WERI-Rb-1 (cell line): ENCODE data around the gene ATP12A.

ENCODE experiments used
- DNase-seq: peaks from one replicate; pipeline ENCODE4 v3.0.0-alpha.2; 2020
- H3K27ac ChIP-seq: fragments of 250-450 bp; sonication (Bioruptor Pico); 2 replicates; pipeline ENCODE4 v1.5.1; 2020; ENCODE audit warnings: mild to moderate bottlenecking, moderate library complexity
- H3K27me3 ChIP-seq: fragments of 250-450 bp; sonication (Bioruptor Pico); 2 replicates; pipeline ENCODE4 v1.5.1; 2021; ENCODE audit warnings: mild to moderate bottlenecking, low read depth, moderate library complexity; ENCODE audit not compliant: insufficient read depth, severe bottlenecking
- H3K36me3 ChIP-seq: fragments of 250-450 bp; sonication (Bioruptor Pico); 2 replicates; pipeline ENCODE4 v1.5.1; 2020; ENCODE audit warnings: mild to moderate bottlenecking, moderate library complexity
- H3K4me3 ChIP-seq: 2 replicates; pipeline ENCODE4 v1.5.1; 2011; ENCODE audit warnings: low read depth, mild to moderate bottlenecking, control low read depth, low read length
- H3K9me3 ChIP-seq: fragments of 250-450 bp; sonication (Bioruptor Pico); 2 replicates; pipeline ENCODE4 v1.5.1; 2021; ENCODE audit warnings: mild to moderate bottlenecking, moderate library complexity; ENCODE audit not compliant: severe bottlenecking
- TF ChIP-seq, protein P1 (sequence below): IDR thresholded peaks from 2 replicates; pipeline ENCODE4 v1.5.1; 2011; ENCODE audit warnings: low read depth, mild to moderate bottlenecking, control low read depth, inconsistent platforms, low read length

Gene ATP12A

DNA sequence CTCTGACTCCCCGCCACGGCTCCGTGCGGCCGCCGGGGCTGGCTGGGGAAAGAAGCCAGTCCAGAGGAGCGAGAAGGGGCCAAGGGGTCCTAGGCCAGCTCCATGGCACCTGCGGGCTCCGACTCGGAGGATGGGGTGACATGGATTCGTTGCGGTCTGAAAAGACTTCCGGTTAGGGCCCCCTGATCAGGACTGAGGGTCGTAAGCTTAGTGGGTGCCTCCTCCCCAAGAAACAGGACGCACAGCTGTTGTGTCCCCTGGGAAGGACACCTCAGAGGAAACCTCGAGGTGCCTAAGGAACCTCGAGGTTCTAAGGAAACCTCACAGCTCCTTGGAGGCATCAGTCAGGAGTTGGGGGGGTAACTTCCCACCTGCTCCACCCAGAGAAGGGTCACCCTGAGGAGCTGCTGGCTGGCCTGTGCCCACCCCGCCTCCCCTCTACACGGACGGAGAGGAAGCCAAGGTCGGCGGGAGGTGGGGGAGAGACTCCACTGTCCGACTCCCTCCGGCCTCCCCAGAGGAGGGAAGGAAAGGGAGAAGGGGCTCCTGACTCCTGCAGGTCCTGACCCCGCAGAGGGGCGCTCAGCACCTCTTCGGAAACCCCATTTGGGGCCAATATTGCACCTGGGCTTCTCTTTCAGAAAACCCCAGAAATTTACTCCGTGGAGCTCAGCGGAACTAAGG lies 855 bp downstream of the ATP12A start:
- TF ChIP-seq, protein P1, sequence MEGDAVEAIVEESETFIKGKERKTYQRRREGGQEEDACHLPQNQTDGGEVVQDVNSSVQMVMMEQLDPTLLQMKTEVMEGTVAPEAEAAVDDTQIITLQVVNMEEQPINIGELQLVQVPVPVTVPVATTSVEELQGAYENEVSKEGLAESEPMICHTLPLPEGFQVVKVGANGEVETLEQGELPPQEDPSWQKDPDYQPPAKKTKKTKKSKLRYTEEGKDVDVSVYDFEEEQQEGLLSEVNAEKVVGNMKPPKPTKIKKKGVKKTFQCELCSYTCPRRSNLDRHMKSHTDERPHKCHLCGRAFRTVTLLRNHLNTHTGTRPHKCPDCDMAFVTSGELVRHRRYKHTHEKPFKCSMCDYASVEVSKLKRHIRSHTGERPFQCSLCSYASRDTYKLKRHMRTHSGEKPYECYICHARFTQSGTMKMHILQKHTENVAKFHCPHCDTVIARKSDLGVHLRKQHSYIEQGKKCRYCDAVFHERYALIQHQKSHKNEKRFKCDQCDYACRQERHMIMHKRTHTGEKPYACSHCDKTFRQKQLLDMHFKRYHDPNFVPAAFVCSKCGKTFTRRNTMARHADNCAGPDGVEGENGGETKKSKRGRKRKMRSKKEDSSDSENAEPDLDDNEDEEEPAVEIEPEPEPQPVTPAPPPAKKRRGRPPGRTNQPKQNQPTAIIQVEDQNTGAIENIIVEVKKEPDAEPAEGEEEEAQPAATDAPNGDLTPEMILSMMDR = no peak
- Histone ChIP-seq H3K27me3 (no peaks in the 10 kb centered on the region), H3K27ac (no peak overlapping the region), H3K36me3 (no peaks in the 10 kb centered on the region), H3K4me3 (no peak overlapping the region), H3K9me3 (no peaks in the 10 kb centered on the region)
- DNase-seq = no peak

DNA sequence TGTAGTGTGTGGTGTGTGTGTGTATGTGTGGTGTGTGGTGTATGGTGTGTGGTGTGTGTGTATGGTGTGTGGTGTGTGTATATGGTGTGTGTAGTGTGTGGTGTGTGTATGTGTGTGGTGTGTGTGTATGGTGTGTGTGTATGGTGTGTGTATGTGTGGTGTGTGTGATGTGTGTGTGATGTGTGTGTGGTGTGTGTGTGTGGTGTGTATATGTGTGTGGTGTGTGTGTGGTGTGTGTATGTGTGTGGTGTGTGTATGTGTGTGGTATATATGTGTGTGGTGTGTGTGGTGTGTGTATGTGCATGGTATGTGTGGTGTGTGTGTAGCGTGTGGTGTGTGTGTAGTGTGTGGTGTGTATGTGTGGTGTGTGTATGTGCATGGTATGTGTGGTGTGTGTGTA lies 1.7 kb downstream of the ATP12A start:
- no peak for DNase-seq
- Histone ChIP-seq H3K9me3 (no peaks in the 10 kb centered on the region), H3K4me3 (no peak overlapping the region), H3K27ac (no peak overlapping the region), H3K27me3 (no peaks in the 10 kb centered on the region), H3K36me3 (no peaks in the 10 kb centered on the region)
- TF ChIP-seq, protein P1 = no peak

GRCh38 chr13:24682353-24682752 lies 2.1 kb downstream of the ATP12A start:
- Histone ChIP-seq H3K9me3 (no peaks in the 10 kb centered on the region), H3K27me3 (no peaks in the 10 kb centered on the region), H3K4me3 (no peak overlapping the region), H3K36me3 (no peaks in the 10 kb centered on the region), H3K27ac (no peak overlapping the region)
- no peak for DNase-seq
- TF ChIP-seq, protein P1 = no peak

- no peaks in the 10 kb centered on the region for H3K27me3 ChIP-seq
- no peak overlapping the region for H3K4me3 ChIP-seq
- no peaks in the 10 kb centered on the region for H3K9me3 ChIP-seq
- no peak overlapping the region for H3K27ac ChIP-seq
- no peaks in the 10 kb centered on the region for H3K36me3 ChIP-seq
- no peak for DNase-seq
- TF ChIP-seq, protein P1 = no peak
These were observed 3.1 kb downstream of the ATP12A start for GRCh38 chr13:24683351-24683750.

DNA sequence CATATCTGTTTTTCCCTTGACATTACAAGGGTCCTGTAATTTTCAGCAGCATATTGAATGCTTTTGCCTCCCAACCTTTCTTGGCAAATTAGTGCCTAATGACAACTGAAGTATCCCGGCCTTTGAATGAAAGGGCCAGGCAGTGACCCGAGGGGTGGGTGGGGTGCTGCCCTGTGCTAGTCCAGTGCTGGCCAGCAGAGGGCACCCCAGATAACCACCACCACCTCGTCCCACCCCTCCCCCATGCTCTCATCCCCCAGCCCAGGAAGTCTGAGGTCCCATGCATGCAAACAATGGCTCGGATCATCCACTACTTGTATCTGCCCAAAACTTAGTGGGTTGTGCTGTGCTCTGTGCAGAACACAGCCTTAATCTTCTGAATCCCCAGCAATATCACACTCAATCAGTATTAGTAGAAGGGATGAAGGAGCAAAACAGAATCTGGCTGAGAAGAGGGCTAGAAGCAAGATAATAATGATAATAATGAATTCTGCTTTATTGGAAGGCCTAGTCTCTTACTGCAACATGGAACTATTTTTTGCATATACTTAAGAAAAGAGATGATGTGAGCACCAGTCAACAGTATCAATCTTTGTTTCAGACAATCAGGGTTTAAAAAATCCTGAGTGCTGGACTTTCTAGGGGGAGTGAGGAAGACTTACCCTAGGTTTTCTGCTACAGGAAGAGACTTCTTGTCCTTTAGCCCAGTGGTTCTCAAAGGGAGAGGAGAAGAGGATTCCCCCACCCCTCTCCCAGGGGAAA lies 3.8 kb downstream of the ATP12A start:
- TF ChIP-seq, protein P1 = peak; percentile 98
- DNase-seq = peak; percentile 95
- peak overlapping the region; percentile 66 for H3K27ac ChIP-seq
- no peaks in the 10 kb centered on the region for H3K27me3 ChIP-seq
- no peak overlapping the region for H3K4me3 ChIP-seq
- H3K9me3 ChIP-seq = no peaks in the 10 kb centered on the region
- no peaks in the 10 kb centered on the region for H3K36me3 ChIP-seq
